Skeletal muscle cell (primary cell): ENCODE measurements around the gene RNF167.
"Not testable (repeated sequence)": the region's sequence is repeated elsewhere in the genome, so short reads cannot be mapped to it uniquely, and the experiment has no call there.

Experiments used
- DNase-seq: peaks from one replicate; pipeline ENCODE4 v3.0.0-alpha.2; 2010; ENCODE audit warnings: low read depth
- H3K4me3 ChIP-seq: 2 replicates; pipeline ENCODE4 v1.5.1; 2011; ENCODE audit warnings: low read depth, mild to moderate bottlenecking, control low read depth, low read length, moderate library complexity

RNF167 gene

DNA sequence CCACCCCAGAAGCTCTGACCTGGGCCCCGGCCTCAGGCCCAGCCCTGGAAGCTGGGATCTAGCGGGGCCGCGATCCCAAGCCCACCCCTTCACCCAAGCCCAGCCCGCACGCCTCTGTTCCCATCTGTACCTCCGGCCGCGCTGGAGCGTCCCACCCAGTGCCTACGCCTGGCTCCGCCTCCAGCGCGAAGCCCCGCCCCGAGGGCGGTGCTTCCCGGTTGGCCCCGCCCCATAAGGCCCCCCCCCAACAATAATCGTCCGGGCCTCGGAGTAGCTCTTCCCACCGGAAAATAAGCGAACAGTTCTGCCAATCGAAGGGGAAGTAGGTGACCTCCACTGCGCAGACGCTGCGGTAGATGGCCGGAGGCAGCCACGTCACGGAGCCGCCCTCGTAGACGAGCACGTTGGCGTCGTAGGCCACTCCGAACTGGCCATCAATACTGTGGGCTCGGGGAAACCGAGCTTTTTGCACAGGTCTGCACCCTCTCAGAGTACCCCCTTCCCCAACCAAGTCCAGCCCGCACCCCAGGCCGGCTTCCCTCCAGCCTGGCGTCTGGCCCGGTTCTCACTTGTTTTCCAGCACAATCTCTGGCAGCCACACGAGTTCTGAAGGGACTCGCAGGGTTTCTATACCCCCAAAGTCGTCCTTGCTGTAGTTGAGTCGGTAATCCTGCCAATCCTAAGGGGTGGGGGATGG lies 38.3 kb upstream of the RNF167 start:
- no peak for DNase-seq
- H3K4me3 ChIP-seq = no peak overlapping the region

DNA sequence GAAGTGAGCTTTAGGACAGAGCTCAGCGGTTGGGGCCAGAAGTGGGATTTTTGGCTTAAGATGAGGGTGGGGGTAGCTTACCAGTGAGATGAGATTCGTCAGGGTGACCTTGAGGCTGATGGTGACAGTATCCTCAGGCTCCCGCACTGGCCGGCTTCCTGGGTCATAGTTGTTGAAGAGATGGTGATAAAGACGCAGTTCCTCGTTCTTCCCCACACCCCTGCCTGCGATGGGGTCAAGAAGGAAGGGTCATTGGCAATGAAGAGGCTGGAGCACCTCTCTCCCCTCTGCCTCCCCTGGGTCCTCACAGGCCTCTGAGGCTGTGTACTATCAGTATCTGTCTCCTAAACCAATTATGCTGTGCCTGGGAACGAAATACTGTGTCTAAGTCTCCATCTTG lies 37.5 kb upstream of the RNF167 start:
- DNase-seq = no peak
- H3K4me3 ChIP-seq = no peak overlapping the region

DNA sequence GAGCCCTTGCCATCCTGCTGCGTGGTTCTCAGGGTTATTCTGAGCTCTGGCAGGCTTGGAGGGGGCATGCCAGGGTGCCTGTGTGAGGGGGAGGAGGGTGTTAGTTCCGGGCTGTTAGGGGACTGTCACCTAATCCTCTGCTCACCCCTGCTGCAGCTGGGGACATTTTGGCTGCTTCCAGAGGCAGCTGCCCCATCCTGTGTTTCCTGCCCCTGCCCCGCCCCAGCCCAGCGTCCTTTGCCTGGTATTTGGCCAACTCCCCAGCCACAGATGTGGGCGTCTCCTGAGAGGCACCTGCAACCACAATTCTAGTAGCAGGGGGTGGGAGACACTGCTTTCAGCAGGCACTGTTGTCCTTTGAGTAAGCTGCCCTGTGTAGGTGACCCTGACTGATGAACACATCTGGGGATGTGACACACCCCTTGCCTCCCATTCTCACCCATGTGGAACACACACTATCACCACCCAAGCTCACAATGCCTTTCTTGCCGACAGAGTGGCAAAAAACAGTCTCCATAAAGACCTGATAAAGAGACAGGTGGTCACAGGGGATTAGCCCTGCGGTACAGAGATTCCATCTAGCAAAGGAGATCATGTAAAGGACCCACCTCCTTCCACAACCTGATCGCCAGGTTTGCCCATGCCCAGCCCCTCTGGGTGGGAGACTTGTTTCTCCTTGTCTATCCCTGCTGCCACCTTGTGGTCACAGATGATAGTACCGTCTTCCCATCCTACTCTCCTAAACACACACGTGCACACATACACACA lies 36.8 kb upstream of the RNF167 start, which contains the start of gene CHRNE:
Gene CHRNE (minus strand): TSS at position 48 of the 768 bp plus-strand sequence. CDS start 35 bp downstream, at position 13.
- H3K4me3 ChIP-seq = no peak within 1 kb of the TSS
- peak; percentile 51 for DNase-seq

GRCh38 chr17:4906642-4907041 lies 33.4 kb upstream of the RNF167 start:
- not testable (repeated sequence) for DNase-seq, H3K4me3 ChIP-seq

GRCh38 chr17:4908301-4908700 lies 31.8 kb upstream of the RNF167 start:
- H3K4me3 ChIP-seq = no peak overlapping the region
- no peak for DNase-seq

GRCh38 chr17:4908711-4909496 lies 31.2 kb upstream of the RNF167 start:
- peak; percentile 62 for DNase-seq
- H3K4me3 ChIP-seq = no peak overlapping the region

DNA sequence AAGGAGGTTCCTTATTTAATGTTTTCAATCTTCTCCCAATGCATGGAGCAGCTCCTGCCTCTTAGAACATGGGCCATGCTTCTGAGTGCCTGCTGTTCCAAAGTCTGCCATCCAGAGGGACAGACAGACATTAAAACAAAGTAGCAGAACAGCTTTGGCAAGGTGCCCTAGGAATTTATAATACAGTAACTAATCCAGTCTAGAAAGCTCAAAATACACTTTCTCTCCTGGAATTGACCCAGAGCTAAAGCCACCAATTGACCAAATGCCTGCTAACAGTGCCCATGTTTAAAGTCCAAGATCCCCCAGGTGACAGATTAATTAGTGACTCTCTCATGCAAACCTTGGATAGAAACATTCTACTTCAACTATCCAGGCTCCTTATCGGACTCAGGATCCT lies 26.1 kb upstream of the RNF167 start:
- no peak for DNase-seq

GRCh38 chr17:4914551-4914950 lies 25.5 kb upstream of the RNF167 start:
- H3K4me3 ChIP-seq, DNase-seq: not testable (repeated sequence)

More for the DNA sequence above, 26.1 kb upstream of the RNF167 start:
- H3K4me3 ChIP-seq = no peak overlapping the region

DNA sequence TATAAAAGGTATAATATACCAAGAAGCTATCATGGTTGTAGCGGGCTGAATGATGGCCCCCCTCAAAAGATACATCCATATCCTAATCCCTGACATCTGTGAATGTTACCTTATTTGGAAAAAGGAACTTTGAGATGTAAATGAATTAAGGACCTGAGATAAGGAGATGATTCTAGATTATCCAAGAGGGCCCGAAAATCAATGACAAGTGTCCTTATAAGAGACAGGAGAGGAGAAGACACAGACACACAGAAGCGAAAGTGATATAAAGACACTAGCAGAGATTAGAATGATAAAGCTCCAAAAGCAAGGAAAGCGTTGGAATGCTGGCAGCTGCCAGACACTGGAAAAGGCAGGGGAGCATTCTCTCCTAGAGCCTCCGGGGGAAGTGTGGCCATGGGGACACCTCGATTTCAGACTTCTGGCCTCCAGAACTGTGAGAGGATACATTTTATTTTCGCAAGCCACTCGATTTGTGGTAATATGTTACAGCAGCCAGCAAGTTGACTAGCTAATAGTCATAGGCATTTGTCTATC lies 20.5 kb upstream of the RNF167 start:
- no peak overlapping the region for H3K4me3 ChIP-seq
- DNase-seq = no peak

GRCh38 chr17:4920351-4921048 lies 19.6 kb upstream of the RNF167 start:
- peak; percentile 49 for DNase-seq
- no peak overlapping the region for H3K4me3 ChIP-seq

DNA sequence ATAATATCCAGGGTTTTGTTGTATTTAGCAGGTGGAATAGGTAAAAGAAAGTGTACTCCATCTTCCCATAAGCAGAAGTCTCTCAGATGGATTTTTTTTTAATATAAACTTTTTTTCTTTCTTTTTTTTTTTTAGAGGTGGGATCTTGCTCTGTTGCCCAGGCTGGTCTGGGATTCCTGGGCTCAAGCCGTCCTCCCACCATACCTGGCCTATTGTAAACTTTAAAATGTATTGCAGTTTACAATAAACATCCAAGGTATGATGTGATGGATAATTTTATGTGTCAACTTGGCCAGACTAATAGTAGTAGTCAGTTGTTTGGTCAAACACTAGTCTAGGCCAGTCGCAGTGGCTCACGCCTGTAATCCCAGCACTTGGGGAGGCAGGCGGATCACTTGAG lies 18.7 kb upstream of the RNF167 start:
- no peak overlapping the region for H3K4me3 ChIP-seq
- no peak for DNase-seq

GRCh38 chr17:4926577-4927335 lies 13.3 kb upstream of the RNF167 start:
- H3K4me3 ChIP-seq, DNase-seq: not testable (repeated sequence)

GRCh38 chr17:4928881-4929280 lies 11.2 kb upstream of the RNF167 start:
- no peak overlapping the region for H3K4me3 ChIP-seq
- no peak for DNase-seq

DNA sequence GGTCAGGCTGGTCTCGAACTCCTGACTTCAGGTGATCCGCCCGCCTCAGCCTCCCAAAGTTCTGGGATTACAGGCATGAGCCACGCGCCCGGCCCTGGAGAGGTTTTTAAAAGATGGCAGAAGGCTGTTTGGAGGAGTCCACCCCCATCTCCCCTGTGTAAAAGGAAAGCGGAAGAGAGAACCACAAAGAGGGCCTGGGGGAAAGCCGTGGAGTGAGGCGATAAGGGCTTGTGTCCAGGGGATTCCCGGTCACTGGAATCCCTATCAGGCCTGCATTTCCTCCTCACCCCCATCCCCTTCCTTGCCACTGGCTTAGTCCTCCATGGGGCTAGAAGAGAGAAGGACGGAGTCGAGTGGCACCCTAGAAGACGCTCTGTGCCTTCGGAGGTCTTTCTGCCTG lies 8.1 kb upstream of the RNF167 start, which contains the start of gene GP1BA:
Gene GP1BA (plus strand): TSS at position 315 of the 400 bp plus-strand sequence. CDS start 328 bp downstream, outside the sequence.
- no peak for DNase-seq
- no peak within 1 kb of the TSS for H3K4me3 ChIP-seq

GRCh38 chr17:4932756-4933155 lies 7.3 kb upstream of the RNF167 start:
- H3K4me3 ChIP-seq = no peak overlapping the region
- DNase-seq = no peak

DNA sequence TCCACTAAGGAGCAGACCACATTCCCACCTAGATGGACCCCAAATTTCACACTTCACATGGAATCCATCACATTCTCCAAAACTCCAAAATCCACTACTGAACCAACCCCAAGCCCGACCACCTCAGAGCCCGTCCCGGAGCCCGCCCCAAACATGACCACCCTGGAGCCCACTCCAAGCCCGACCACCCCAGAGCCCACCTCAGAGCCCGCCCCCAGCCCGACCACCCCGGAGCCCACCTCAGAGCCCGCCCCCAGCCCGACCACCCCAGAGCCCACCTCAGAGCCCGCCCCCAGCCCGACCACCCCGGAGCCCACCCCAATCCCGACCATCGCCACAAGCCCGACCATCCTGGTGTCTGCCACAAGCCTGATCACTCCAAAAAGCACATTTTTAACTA lies 6.4 kb upstream of the RNF167 start:
- no peak for DNase-seq
- H3K4me3 ChIP-seq = no peak overlapping the region

- no peak overlapping the region for H3K4me3 ChIP-seq
These were observed 5.7 kb upstream of the RNF167 start for GRCh38 chr17:4934173-4934979.

DNA sequence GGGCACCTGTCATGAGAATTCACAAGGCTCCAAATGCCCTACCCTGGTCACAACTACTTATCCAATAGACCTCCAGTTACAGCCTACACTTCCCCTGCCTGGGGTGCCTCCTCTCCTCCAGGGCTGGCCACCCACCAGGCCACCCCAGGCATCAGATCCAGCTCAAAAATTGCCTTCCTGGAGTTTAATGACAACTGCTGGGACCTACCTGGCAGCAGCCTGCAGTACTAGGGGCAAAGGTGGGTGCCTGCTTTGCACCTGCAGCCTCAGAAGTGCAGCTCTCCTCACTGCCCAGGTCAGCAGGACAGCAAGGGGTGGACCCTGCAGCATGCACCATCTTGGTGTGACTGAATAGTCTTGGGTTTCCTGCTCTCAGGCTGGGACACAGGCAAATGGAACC lies 4.4 kb upstream of the RNF167 start:
- no peak overlapping the region for H3K4me3 ChIP-seq
- no peak for DNase-seq

More at GRCh38 chr17:4934173-4934979, 5.7 kb upstream of the RNF167 start:
- DNase-seq = no peak
